Subcutaneous adipose tissue (tissue), 4 donors: ENCODE data around the gene TDRD12. TPM values are rescaled to one million over a fixed set of nuclear protein-coding genes. Genes with fewer than 3 reads are reported as not detected.

Experiments
- CTCF ChIP-seq: fragments of 450-650 bp; IDR thresholded peaks from one replicate; pipeline ENCODE4 v1.5.1; 2016; ENCODE audit warnings: low read depth, mild to moderate bottlenecking, control low read depth, antibody characterized with exemption, moderate library complexity
- total RNA-seq, 4 donors: library from RNA; depleted of rRNA; stranded (reverse); fragments of >200 nt; gene quantifications; one replicate each; pipeline ENCODE4 v1.1.0, GENCODE V29; 2016

The TDRD12 gene
- total RNA-seq: 1 to 10 TPM in 1 of 4 donors, not detected in 3; 1.2 TPM

DNA sequence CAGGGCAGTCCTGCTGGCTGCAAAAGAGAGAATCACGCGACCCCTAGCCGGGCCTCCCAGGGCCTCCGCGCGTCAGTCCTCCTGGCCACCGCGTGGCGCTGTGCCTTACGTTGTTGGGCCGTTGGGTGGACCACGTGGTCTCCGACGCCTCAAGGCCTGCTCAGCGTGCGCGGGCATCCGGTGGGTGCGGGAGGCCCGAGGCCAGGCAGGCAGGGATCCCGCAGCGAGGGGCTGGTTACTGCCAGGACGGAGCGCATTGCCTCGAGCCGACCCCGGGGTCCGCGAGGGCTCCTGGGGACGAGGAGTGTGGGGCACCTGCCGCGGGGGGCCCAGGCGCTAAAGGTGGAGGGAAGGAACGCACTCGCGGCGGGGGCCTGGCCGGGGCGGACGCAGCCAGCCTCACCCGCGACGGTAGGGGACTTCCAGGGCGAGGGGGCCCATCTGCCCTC lies at the start of gene TDRD12:
Gene TDRD12 (plus strand): TSS at position 157 of the 449 bp plus-strand sequence. CDS start 306 bp downstream, outside the sequence.
- TF ChIP-seq CTCF: no peak

- TF ChIP-seq CTCF: no peak
Measured at GRCh38 chr19:32671883-32672593, 47.5 kb upstream of the TDRD12 start.

- no peak for TF ChIP-seq CTCF
Measured at GRCh38 chr19:32672841-32673240, 46.7 kb upstream of the TDRD12 start.

DNA sequence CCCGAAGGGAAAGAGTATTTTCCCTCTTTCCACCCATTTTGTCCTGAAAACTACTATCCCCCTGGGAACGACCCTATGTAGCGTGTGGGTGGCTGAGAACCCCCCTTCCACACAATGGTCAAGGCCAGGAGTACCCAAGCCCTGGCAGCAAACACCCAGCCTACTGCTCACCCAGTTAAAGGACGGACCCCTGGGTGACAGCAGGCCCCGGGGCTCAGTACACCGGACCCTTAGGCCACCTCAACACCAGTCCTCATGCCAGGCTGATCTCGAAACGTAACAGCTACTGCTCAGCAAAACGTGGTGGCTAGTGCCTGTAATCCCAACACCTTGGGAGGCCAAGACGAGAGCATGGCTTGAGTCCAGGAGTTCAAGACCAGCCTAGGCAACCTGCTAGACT lies 46.0 kb upstream of the TDRD12 start:
- no peak for TF ChIP-seq CTCF

DNA sequence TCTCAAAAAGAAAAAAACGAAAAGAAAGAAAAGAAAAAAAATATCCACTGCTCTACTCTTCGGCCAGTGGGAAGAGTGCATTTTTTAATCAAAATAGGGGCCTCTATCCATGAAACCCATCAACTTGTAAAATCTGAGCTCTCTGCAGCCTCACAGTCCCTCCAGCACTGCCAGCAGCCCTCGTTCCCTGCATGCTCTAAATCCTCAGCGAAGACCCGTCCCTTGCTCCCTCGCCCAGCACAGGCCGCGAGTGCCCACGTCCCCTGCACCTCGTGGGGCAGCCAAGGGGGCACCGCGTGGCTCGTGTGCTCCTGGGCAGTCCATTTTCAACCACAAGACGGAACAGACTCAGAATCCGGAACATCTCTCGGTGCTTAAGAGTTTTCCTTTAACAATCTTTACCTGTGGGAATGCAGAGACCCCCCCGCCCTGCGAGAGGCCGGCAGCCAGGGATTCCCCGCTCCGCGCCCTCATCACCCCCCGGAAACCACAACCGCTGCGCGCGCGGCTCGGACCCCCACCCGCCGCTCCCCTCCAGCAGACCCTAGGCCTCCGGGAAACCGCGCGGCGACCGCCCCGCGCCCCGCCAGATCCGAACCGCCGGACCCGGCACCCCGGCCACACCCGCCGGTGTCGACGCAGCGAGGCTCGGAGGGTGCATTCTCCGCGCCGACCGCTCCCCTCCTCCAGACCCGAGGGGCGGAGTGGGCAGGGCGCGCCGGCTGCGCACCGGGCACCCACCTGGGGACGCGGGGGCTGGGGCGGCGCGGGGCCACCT lies 45.2 kb upstream of the TDRD12 start:
- no peak for TF ChIP-seq CTCF

- TF ChIP-seq CTCF: no peak
Measured at GRCh38 chr19:32674931-32675719, 44.4 kb upstream of the TDRD12 start, which contains the start of gene ANKRD27. TSS of gene ANKRD27 (minus strand) at chr19:32675180. CDS start at chr19:32659015, 16,165 bp downstream.
